NCI-H1092 (cell line): ENCODE results near the gene PTBP3.
"Not testable (repeated sequence)": the region's sequence is repeated elsewhere in the genome, so short reads cannot be mapped to it uniquely, and the experiment has no call there.

Source experiments
- DNase-seq: peaks from one replicate; lab custom pipeline; 2025; lab: John Stamatoyannopoulos, UW

Gene PTBP3

GRCh38 chr9:112332977-112333638, at the start of gene PTBP3:
PTBP3 (minus strand) TSS chr9:112333619; CDS start chr9:112297865, 35,754 bp downstream.
- peak; percentile 75 for DNase-seq

- no peak for DNase-seq
These were observed 49.3 kb upstream of the PTBP3 start for GRCh38 chr9:112382501-112383364.

DNA sequence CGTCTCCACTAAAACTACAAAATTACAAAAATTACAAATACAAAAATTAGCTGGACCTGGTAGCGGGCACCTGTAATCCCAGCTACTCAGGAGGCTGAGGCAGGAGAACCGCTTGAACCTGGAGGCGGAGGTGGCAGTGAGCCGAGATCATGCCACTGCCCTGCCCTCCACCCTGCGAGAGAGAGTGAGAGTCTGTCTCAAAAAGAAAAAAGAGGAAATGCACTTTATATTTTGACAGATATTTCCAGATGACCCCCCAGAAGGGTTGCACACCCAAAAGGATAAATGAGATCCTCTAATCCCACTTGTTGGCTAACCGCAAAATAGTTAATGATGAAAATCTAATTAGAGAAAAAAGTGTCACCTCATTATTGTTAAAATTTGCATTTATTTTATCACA, 48.6 kb upstream of the PTBP3 start:
- DNase-seq, result no peak

- DNase-seq, result no peak
These were observed 47.4 kb upstream of the PTBP3 start for GRCh38 chr9:112380825-112381221.

GRCh38 chr9:112380102-112380824, 46.8 kb upstream of the PTBP3 start, which contains the start of gene HSDL2:
HSDL2 (plus strand) TSS chr9:112380108; CDS start chr9:112380164, 56 bp downstream.
- no peak for DNase-seq

GRCh38 chr9:112379177-112380101, 46.0 kb upstream of the PTBP3 start:
- DNase-seq, result peak; percentile 98

DNA sequence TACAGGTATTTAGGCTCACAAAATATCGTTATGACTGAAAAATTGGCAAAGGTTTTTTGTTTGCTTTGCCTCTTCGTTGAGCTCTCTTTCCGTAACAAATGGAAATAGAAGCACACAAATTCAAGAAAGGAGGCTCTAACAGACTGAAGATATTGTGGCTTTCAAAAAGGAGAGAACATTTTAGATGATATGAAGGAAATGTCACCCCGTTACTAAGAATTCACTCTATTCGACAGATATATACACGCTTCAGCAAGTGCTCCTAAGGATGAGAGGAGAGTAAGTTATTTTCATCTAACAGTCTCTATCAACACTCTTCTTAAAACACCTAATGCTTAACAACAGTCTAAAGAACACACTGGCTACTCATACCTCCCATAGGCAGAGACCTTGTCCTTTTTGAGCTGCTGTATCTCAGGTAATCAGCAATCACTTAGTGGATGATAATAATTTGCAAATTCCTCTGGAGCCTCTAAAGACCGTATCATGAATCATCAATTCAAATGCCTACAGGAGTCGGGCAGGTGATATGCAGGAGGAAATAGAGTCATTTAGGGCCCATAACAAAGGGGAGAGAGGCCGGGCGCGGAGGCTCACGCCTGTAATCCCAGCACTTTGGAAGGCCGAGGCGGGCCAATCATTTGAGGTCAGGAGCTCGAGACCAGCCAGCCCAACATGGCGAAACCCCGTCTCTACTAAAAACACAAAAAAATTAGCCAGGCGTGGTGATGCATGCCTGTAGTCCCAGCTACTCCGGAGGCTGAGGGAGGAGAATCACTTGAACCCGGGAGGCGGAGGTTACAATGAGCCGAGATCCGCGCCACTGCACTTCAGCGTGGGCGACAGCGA, 45.1 kb upstream of the PTBP3 start:
- DNase-seq, result no peak

- DNase-seq, result no peak
These were observed 44.4 kb upstream of the PTBP3 start for GRCh38 chr9:112377684-112378327.

DNA sequence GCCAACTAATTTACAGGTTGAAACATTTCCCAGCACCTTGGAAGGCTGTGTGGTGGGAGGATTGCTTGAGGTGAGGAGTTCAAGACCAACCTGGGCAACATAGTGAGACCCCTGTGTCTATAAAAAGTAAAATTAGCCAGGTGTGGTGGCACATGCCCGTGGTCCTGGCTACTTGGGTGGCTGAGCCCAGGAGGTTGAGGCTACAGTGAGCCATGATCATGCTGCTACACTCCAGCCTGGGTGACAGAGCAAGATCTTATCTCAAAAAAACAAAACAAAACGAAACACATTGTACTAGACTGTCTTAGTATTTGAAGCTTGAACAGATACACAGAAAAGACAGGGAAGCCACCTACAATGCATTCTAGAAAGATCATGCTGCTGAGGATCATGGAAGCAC, 43.7 kb upstream of the PTBP3 start:
- DNase-seq, result no peak

DNA sequence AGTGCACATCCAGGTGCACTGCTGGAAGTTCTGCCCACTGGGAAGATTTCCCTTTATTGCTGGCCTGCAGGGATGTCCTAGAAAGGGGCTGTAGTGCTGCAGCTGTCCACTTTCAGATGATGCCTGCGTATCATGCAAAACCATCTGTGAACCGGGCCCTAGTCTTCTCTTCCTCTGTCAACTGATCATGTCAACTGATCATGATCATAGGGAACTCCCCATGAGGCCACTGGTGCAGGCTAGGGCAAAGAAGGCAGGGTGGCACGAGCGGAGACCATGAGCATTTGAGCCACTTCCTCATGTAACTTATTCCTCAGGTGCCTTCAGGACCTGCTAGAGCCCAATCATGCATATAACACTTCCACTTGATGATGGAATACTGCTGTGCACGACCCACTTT, 41.9 kb upstream of the PTBP3 start:
- no peak for DNase-seq

GRCh38 chr9:112374232-112374631, 40.8 kb upstream of the PTBP3 start:
- DNase-seq, result not testable (repeated sequence)

DNA sequence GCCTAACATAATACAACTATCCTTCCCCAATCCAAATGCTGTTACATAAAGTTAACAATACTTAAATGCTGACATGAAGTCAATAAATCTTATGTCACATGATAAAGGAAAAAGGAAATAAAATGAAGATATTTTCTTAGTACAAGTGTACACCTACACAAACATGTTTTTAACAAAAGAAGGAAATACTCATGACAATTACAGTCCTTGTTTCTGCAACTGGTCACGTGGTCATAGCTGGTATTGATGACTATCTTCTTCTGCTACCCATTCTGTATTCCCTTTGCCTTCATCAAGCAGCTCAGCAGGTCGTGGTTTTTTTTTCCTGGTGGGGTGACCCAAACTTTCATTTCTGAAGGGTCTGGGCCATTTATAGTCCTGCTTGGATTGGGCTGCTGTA, 40.2 kb upstream of the PTBP3 start:
- not testable (repeated sequence) for DNase-seq

DNA sequence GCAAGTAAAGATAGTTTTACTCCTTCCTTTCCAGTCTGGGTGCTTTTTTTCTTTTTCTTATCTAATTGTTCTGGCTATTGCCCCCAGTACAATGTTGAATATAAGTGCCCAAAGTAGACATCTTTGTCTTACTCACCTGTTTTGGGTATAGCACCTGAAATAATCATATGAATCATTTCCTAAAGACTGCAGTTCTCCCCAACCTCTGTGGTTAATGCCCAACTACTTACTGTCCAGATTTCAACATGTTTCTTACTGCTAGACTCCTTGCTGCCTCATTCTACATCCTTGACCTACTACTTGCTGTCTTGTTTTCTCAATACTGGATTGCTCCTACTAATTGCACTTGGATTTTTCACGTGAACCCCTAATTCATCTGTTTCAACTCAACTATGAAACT, 37.6 kb upstream of the PTBP3 start:
- DNase-seq, result no peak

DNA sequence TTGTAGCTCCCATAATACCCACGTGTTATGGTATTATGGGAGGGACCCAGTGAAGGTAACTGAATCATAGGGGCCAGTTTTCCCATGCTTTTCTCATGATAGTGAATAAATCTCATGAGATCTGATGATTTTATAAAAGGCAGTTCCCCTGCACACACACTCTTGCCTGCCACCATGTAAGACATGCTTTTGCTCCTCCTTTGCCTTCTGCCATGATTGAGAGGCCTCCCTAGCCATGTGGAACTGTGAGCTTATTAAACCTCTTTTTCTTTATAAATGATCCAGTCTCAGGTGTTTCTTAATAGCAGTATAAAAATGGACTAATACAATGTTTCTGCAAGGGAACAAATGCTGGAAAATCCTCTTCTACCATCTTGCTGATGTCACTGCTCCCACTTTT, 36.4 kb upstream of the PTBP3 start:
- no peak for DNase-seq

GRCh38 chr9:112367465-112367864, 34.0 kb upstream of the PTBP3 start:
- DNase-seq, result no peak

DNA sequence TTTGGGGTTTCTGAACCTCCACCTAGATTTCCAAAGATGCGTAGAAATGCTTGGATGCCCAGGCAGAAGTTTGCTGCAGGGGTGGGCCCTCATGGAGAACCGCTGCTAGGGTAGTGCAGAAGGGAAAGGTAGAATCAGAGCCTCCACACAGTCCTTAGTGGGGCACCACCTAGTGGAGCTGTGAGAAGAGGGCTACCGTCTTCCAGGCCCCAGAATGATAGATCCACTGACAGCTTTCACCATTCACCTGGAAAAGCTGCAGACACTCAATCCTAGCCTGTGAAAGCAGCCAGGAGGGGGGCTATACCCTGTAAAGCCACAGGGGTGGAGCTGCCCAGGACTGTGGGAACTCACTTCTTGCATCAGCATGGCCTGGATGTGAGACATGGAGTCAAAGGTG, 33.2 kb upstream of the PTBP3 start:
- DNase-seq, result no peak

DNA sequence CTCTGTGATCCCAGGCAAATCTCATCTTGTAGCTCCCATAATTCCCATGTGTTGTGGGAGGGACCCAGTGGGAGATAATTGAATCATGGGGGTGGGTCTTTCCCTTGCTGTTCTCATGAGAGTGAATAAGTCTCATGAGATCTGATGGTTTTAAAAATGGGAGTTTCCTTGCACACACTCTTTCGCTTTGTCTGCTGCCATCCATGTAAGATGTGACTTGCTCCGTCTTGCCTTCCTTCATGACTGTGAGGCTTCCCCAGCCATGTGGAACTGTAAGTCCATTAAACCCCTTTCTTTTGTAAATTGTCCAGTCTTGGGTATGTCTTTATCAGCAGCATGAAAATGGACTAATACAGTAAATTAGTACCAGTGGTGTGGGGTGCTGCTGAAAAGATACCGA, 31.8 kb upstream of the PTBP3 start:
- not testable (repeated sequence) for DNase-seq

DNA sequence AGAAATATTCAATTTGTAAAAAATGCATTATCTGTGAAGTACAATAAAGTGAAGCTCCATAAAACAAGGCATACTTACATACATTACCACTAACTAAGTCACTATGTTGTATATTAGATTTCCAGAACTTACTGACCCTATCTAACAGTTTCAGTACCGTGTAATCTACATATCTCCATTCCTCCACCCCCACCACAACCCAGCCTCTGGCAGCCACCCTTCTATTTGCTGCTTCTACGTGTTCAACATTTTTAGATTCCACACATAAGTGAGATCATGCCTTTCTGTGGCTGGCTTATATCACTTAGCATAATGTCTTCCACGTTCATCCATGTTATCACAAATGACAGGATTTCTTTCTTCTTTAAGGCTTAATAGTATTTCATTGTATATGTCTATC, 31.3 kb upstream of the PTBP3 start:
- no peak for DNase-seq

DNA sequence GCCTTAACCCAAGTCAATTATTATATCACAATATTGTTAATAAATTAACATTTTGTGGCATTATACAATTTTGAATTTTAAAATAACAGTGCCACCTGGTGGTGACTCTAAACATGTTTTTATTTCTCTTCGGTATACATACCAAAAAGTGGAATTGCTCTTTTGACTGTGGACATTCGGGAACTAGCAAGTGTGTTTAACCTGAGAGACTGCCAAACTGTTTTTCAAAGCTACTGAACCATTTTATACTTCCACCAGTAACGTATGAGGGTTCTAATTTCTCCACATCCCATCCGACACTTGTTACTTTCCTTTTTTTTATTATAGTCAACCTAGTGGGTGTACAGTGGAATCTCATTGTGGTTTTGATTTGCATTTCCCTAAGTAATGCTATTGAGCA, 28.2 kb upstream of the PTBP3 start:
- no peak for DNase-seq
